A673 (cell line): Measurements from ENCODE around the gene IARS2. TPM values are rescaled to one million over a fixed set of nuclear protein-coding genes. Genes with fewer than 3 reads are reported as not detected.

ENCODE experiments used
- microRNA-seq: library from miRNA; unstranded; fragments of <30 nt; microRNA quantifications from one replicate; pipeline ENCODE4 v1.2.0, GENCODE V29; 2021
- total RNA-seq: library from RNA; stranded (reverse); gene quantifications from 2 replicates; pipeline ENCODE4 v1.2.3, GENCODE V29; 2021

IARS2 gene
- total RNA-seq, 1 experiment from 2014 or later: 80.5 TPM

Small RNAs within 50 kb of the gene (microRNA-seq; reads per million reads assigned to microRNA genes)
- gene MIR194-1: 2.4 reads per million
- 5.4 reads per million, percentile 18 among the genes with 10 or more reads in this experiment for gene MIR215

Other genes with a start within 250 kb of the IARS2 start
- not detected in 2 replicates for gene SLC30A10, start 165.6 kb upstream of the IARS2 start, total RNA-seq
- 138 and 139 TPM in 2 replicates for gene EPRS1, start 47.6 kb upstream of the IARS2 start, total RNA-seq
- 23.5 and 25.5 TPM in 2 replicates for gene BPNT1, start 4.3 kb upstream of the IARS2 start, total RNA-seq
- gene RAB3GAP2, start 178.3 kb downstream of the IARS2 start, total RNA-seq: 43.8 and 44.9 TPM in 2 replicates